HEK293 (cell line): ENCODE data around the gene SYNE1.

ENCODE experiments used
- CTCF ChIA-PET: fragments of 350-600 bp; formaldehyde crosslinking; extraction: SDS; loops from one replicate; lab custom pipeline; 2021; ENCODE audit warnings: antibody characterized with exemption; lab: Yijun Ruan, JAX
- POLR2A ChIA-PET: fragments of 300-600 bp; formaldehyde crosslinking; extraction: SDS; loops from one replicate; lab custom pipeline; 2020; ENCODE audit warnings: antibody characterized with exemption, inconsistent platforms; lab: Yijun Ruan, JAX
- H3K27ac ChIP-seq: fragments of 200-500 bp; sonication (Bioruptor generic); 2 replicates; pipeline ENCODE4 v1.5.1; 2014; ENCODE audit warnings: low read depth, low read length, control low read depth, inconsistent platforms; ENCODE audit errors: extremely low read depth
- H3K36me3 ChIP-seq, 2 experiments: fragments of 200-500 bp in 1 of 2; sonication (Bioruptor generic) in 1 of 2; 1 replicate in 1 of 2; 2 replicates in 1 of 2; pipeline ENCODE4 v1.5.1; 2014 to 2017; ENCODE audit warnings: inconsistent platforms in 2 of 2, low read length in 2 of 2; ENCODE audit not compliant: control insufficient read depth in 2 of 2, insufficient read depth in 1 of 2
- H3K4me1 ChIP-seq: fragments of 200-500 bp; sonication (Bioruptor generic); 2 replicates; pipeline ENCODE4 v1.5.1; 2014; ENCODE audit warnings: mild to moderate bottlenecking, low read length, inconsistent platforms; ENCODE audit not compliant: control insufficient read depth, insufficient read depth
- H3K4me3 ChIP-seq: 2 replicates; pipeline ENCODE4 v1.5.1; 2011; ENCODE audit warnings: low read depth, mild to moderate bottlenecking, control low read depth, low read length, moderate library complexity
- H3K9me3 ChIP-seq: fragments of 200-500 bp; sonication (Bioruptor generic); 2 replicates; pipeline ENCODE4 v1.5.1; 2014; ENCODE audit warnings: low read depth, low read length, inconsistent platforms; ENCODE audit not compliant: control insufficient read depth, insufficient read depth
- ELK4 ChIP-seq: IDR thresholded peaks from 2 replicates; pipeline ENCODE4 v1.6.1; 2011; ENCODE audit warnings: mild to moderate bottlenecking, low read depth, low read length, borderline replicate concordance
- HOXD13 ChIP-seq: sonication (generic); formaldehyde crosslinking; IDR thresholded peaks from 2 replicates; pipeline ENCODE4 v1.8.0; 2022; ENCODE audit warnings: missing genetic modification reagents, borderline replicate concordance
- INSM2 ChIP-seq: fragments of 450-650 bp; formaldehyde crosslinking; IDR thresholded peaks from 2 replicates; pipeline ENCODE4 v1.5.1; 2016; ENCODE audit warnings: missing biosample characterization, missing genetic modification characterization
- MYNN ChIP-seq: fragments of 450-650 bp; formaldehyde crosslinking; IDR thresholded peaks from 2 replicates; pipeline ENCODE4 v1.5.1; 2016; ENCODE audit warnings: missing biosample characterization, missing genetic modification characterization, borderline replicate concordance
- MZF1 ChIP-seq: fragments of 450-650 bp; formaldehyde crosslinking; IDR thresholded peaks from 2 replicates; pipeline ENCODE4 v1.5.1; 2017; ENCODE audit warnings: missing biosample characterization, missing genetic modification characterization, borderline replicate concordance
- OVOL3 ChIP-seq: fragments of 450-650 bp; formaldehyde crosslinking; IDR thresholded peaks from 2 replicates; pipeline ENCODE4 v1.5.1; 2016; ENCODE audit warnings: missing biosample characterization, missing genetic modification characterization
- PRDM10 ChIP-seq: fragments of 450-650 bp; formaldehyde crosslinking; IDR thresholded peaks from 2 replicates; pipeline ENCODE4 v1.5.1; 2016; ENCODE audit warnings: missing biosample characterization, missing genetic modification characterization
- SCRT1 ChIP-seq: fragments of 450-650 bp; formaldehyde crosslinking; IDR thresholded peaks from 2 replicates; pipeline ENCODE4 v1.5.1; 2016; ENCODE audit warnings: missing biosample characterization, missing genetic modification characterization, borderline replicate concordance
- TRIM28 ChIP-seq: IDR thresholded peaks from 2 replicates; pipeline ENCODE4 v1.6.1; 2011; ENCODE audit warnings: low read length, control low read depth, borderline replicate concordance
- ZNF140 ChIP-seq: fragments of 450-650 bp; formaldehyde crosslinking; IDR thresholded peaks from 2 replicates; pipeline ENCODE4 v1.5.1; 2016; ENCODE audit warnings: missing biosample characterization, missing genetic modification characterization
- ZNF16 ChIP-seq: fragments of 450-650 bp; formaldehyde crosslinking; IDR thresholded peaks from 2 replicates; pipeline ENCODE4 v1.5.1; 2016; ENCODE audit warnings: low read depth, missing biosample characterization, missing genetic modification characterization
- ZNF184 ChIP-seq: fragments of 450-650 bp; IDR thresholded peaks from 2 replicates; pipeline ENCODE4 v1.5.1; 2018; ENCODE audit warnings: missing biosample characterization, mild to moderate bottlenecking, missing genetic modification characterization
- ZNF274 ChIP-seq, 2 experiments: fragments of 200-500 bp in 1 of 2; fragments of 450-650 bp in 1 of 2; sonication (Bioruptor generic) in 1 of 2; formaldehyde crosslinking in 1 of 2; IDR thresholded peaks; 2 replicates each; pipeline versions ENCODE4 v1.5.1 to v1.6.1; 2014 to 2016; ENCODE audit warnings: borderline replicate concordance in 1 of 2, inconsistent platforms in 1 of 2, low read length in 1 of 2, missing biosample characterization in 1 of 2, missing genetic modification characterization in 1 of 2
- ZNF324 ChIP-seq: fragments of 450-650 bp; formaldehyde crosslinking; IDR thresholded peaks from 2 replicates; pipeline ENCODE4 v1.5.1; 2016; ENCODE audit warnings: missing biosample characterization, missing genetic modification characterization
- ZNF350 ChIP-seq: fragments of 450-650 bp; formaldehyde crosslinking; IDR thresholded peaks from 2 replicates; pipeline ENCODE4 v1.5.0; 2017; ENCODE audit warnings: missing biosample characterization, mild to moderate bottlenecking, missing genetic modification characterization
- ZNF362 ChIP-seq: fragments of 450-650 bp; formaldehyde crosslinking; IDR thresholded peaks from 2 replicates; pipeline ENCODE4 v1.5.1; 2016; ENCODE audit warnings: missing biosample characterization, missing genetic modification characterization
- ZNF600 ChIP-seq: fragments of 450-650 bp; formaldehyde crosslinking; IDR thresholded peaks from 2 replicates; pipeline ENCODE4 v1.5.1; 2016; ENCODE audit warnings: missing biosample characterization, missing genetic modification characterization
- ZNF626 ChIP-seq: fragments of 450-650 bp; sonication (Bioruptor Pico); formaldehyde crosslinking; IDR thresholded peaks from 2 replicates; pipeline ENCODE4 v1.5.1; 2018; ENCODE audit warnings: missing biosample characterization, missing genetic modification characterization, inconsistent platforms
- ZNF629 ChIP-seq: fragments of 450-650 bp; formaldehyde crosslinking; IDR thresholded peaks from 2 replicates; pipeline ENCODE4 v1.5.1; 2017; ENCODE audit warnings: missing biosample characterization, missing genetic modification characterization
- ZNF645 ChIP-seq: fragments of 450-650 bp; formaldehyde crosslinking; IDR thresholded peaks from 2 replicates; pipeline ENCODE4; 2016; ENCODE audit warnings: missing biosample characterization, missing genetic modification characterization
- ZNF660 ChIP-seq: fragments of 450-650 bp; IDR thresholded peaks from 2 replicates; pipeline ENCODE4 v1.5.1; 2018; ENCODE audit warnings: missing biosample characterization, mild to moderate bottlenecking, missing genetic modification characterization
- ZNF843 ChIP-seq: fragments of 450-650 bp; formaldehyde crosslinking; IDR thresholded peaks from 2 replicates; pipeline ENCODE4 v1.5.1; 2016; ENCODE audit warnings: missing biosample characterization, missing genetic modification characterization
- ZSCAN16 ChIP-seq: fragments of 450-650 bp; formaldehyde crosslinking; IDR thresholded peaks from 2 replicates; pipeline ENCODE4 v1.5.1; 2016; ENCODE audit warnings: missing biosample characterization, missing genetic modification characterization
- ZXDB ChIP-seq: fragments of 450-650 bp; formaldehyde crosslinking; IDR thresholded peaks from 2 replicates; pipeline ENCODE4 v1.5.1; 2016; ENCODE audit warnings: missing biosample characterization, missing genetic modification characterization

SYNE1 gene

GRCh38 chr6:152290693-152291092 lies 346.5 kb downstream of the SYNE1 start:
- no peak overlapping the region for H3K4me3 ChIP-seq
- H3K27ac ChIP-seq = no peak overlapping the region
- ChIA-PET POLR2A (no interaction called here), CTCF (no interaction called here)
- TF ChIP-seq PRDM10 (tag by site-specific recombination) = no peak
- no peak for TF ChIP-seq ZNF645
- TF ChIP-seq MYNN = no peak
- TF ChIP-seq ZNF660 = no peak
- TF ChIP-seq ZNF350 (tag by site-specific recombination) = no peak
- TF ChIP-seq ZXDB (tag by site-specific recombination) = no peak
- no peak for TF ChIP-seq ZNF184
- TF ChIP-seq MZF1 (tag by site-specific recombination) = no peak
- TF ChIP-seq ZNF843 (tag by site-specific recombination) = no peak
- no peak for TF ChIP-seq ZNF629 (tag by site-specific recombination)
- no peak for TF ChIP-seq ZNF626 (tag by site-specific recombination)
- TF ChIP-seq ZNF600 (tag by site-specific recombination) = no peak
- TF ChIP-seq SCRT1 (tag by site-specific recombination) = no peak
- TF ChIP-seq INSM2 (tag by site-specific recombination) = no peak
- TF ChIP-seq ZNF140 (tag by site-specific recombination) = no peak
- no peak for TF ChIP-seq ZNF324 (tag by site-specific recombination)
- TF ChIP-seq TRIM28 = no peak
- TF ChIP-seq OVOL3 (tag by site-specific recombination) = no peak
- H3K36me3 ChIP-seq = peaks cover 0 to 37% of the 10 kb centered on the region in 2 experiments; a peak in 2 of 3 replicates
- H3K4me1 ChIP-seq = no peaks in the 10 kb centered on the region
- H3K9me3 ChIP-seq = no peaks in the 10 kb centered on the region

GRCh38 chr6:152277826-152278329 lies 359.3 kb downstream of the SYNE1 start:
- TF ChIP-seq ZNF16 (tag by site-specific recombination) (no peak), HOXD13 (0 out of 2 replicates have a peak, but pooled peaks have one; percentile 23), ZNF362 (no peak), ELK4 (no peak), ZNF274 (IDR thresholded peaks at IDR 0.05; ENCODE audit: low read length) (no peak), ZNF274 (tag by site-specific recombination; IDR thresholded peaks at IDR 0.05; ENCODE audit: borderline replicate concordance) (no peak), ZSCAN16 (tag by site-specific recombination) (no peak)
- CTCF ChIA-PET = interaction anchor here (0.6 to 1.7 kb wide), 7 partner anchors 8 to 872 kb away, joined by 3 to 7 read pairs (median 4); no protein-coding TSS in a partner anchor
- H3K4me3 ChIP-seq = no peak overlapping the region
- no peaks in the 10 kb centered on the region for H3K9me3 ChIP-seq
- H3K27ac ChIP-seq = no peak overlapping the region
- H3K36me3 ChIP-seq = peaks cover 15 to 27% of the 10 kb centered on the region in 2 experiments
- H3K4me1 ChIP-seq = peaks cover 3% of the 10 kb centered on the region
- POLR2A ChIA-PET = no interaction called here
